NT2/D1 (cell line): Measurements from ENCODE around the gene CDYL2.

Experiments
- YY1 ChIP-seq: IDR thresholded peaks from 2 replicates; pipeline ENCODE4 v1.6.1; 2011; ENCODE audit not compliant: insufficient read length, insufficient read depth
- ZNF274 ChIP-seq: IDR thresholded peaks from 2 replicates; pipeline ENCODE4 v1.6.1; 2011; ENCODE audit warnings: mild to moderate bottlenecking, low read depth, low read length

- TF ChIP-seq YY1 (no peak), ZNF274 (no peak)
These were observed 58.2 kb downstream of the CDYL2 start for GRCh38 chr16:80746231-80746630.
